Measurements from ENCODE around the gene CTU2.

- TF ChIP-seq FOS (IDR thresholded peaks at IDR 0.05; ENCODE audit: low read depth, low read length) = no peak
- TF ChIP-seq MAFK (IDR thresholded peaks at IDR 0.05; ENCODE audit: low read depth, low read length) = no peak
- no peak for TF ChIP-seq CTCF (conservative IDR thresholded peaks at IDR 0.05; ENCODE audit: low read depth, low read length)
- no peak for TF ChIP-seq BHLHE40 (IDR thresholded peaks at IDR 0.05; ENCODE audit: low read depth, low read length)
- no peak for TF ChIP-seq SMC3 (IDR thresholded peaks at IDR 0.05; ENCODE audit: low read depth, low read length)
- no peak for TF ChIP-seq POLR2A (IDR thresholded peaks at IDR 0.05; ENCODE audit: low read depth, low read length)
- no peak for TF ChIP-seq CEBPB (IDR thresholded peaks at IDR 0.05; ENCODE audit: low read depth, low read length)
- no peak for TF ChIP-seq RCOR1 (IDR thresholded peaks at IDR 0.05; ENCODE audit: insufficient replicate concordance, low read length)
- TF ChIP-seq, protein P1, sequence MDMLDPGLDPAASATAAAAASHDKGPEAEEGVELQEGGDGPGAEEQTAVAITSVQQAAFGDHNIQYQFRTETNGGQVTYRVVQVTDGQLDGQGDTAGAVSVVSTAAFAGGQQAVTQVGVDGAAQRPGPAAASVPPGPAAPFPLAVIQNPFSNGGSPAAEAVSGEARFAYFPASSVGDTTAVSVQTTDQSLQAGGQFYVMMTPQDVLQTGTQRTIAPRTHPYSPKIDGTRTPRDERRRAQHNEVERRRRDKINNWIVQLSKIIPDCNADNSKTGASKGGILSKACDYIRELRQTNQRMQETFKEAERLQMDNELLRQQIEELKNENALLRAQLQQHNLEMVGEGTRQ (IDR thresholded peaks at IDR 0.05; ENCODE audit: low read depth, low read length) = no peak
- TF ChIP-seq MAZ (IDR thresholded peaks at IDR 0.05; ENCODE audit: borderline replicate concordance, low read depth, low read length) = no peak
- no peak for TF ChIP-seq RAD21 (IDR thresholded peaks at IDR 0.05; ENCODE audit: low read length)
These were observed 34.4 kb downstream of the CTU2 start for GRCh38 chr16:88740727-88741055.

Measured in IMR-90 (cell line).